ENCODE results near the gene MAPK8.

The MAPK8 gene

GRCh38 chr10:48324580-48324979, 18.1 kb downstream of the MAPK8 start:
- no peak overlapping the region for H3K27ac ChIP-seq
- TF ChIP-seq, protein P1, sequence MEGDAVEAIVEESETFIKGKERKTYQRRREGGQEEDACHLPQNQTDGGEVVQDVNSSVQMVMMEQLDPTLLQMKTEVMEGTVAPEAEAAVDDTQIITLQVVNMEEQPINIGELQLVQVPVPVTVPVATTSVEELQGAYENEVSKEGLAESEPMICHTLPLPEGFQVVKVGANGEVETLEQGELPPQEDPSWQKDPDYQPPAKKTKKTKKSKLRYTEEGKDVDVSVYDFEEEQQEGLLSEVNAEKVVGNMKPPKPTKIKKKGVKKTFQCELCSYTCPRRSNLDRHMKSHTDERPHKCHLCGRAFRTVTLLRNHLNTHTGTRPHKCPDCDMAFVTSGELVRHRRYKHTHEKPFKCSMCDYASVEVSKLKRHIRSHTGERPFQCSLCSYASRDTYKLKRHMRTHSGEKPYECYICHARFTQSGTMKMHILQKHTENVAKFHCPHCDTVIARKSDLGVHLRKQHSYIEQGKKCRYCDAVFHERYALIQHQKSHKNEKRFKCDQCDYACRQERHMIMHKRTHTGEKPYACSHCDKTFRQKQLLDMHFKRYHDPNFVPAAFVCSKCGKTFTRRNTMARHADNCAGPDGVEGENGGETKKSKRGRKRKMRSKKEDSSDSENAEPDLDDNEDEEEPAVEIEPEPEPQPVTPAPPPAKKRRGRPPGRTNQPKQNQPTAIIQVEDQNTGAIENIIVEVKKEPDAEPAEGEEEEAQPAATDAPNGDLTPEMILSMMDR (conservative IDR thresholded peaks at IDR 0.05), result no peak

DNA sequence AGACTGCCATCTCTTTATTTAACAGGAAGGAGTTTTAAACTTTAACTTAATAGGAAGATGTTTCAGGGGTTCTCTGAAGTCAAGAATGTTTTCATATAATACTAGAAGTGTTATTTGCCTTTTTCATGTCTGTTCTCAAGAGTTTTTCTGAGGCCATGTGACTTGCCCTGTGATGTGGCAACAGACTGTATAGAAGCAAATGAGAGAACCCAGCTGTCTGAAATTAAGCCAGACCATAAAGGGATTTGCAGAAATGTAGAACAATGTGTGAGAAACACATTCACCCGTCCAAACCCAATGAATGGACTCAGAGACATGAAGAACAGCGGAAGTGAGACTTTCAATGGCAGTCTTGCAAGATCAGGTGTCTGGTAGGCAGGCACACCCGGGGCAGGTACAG, 23.8 kb downstream of the MAPK8 start:
- TF ChIP-seq, protein P1 (conservative IDR thresholded peaks at IDR 0.05), result no peak
- H3K27ac ChIP-seq, result no peak overlapping the region

DNA sequence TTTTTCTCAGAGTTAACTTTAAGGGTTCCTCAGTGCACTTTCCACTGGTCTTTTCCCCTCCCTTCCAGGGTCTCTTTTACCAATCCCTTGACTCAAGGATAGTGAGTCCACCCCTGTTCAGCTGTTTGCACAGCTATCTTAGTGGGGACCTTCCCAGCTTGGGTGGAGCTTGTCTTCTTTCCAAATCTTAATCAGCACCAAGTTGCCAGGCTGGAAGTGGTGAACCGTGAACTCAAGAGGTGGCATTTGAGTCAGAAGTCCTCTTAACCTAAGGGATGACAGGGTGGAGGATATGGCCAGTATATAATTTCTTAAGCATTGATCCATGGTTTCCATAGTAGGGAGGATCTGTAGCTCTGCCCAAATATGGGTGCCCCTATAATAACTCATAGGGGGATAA, 25.0 kb downstream of the MAPK8 start:
- peak overlapping the region; percentile 72 for H3K27ac ChIP-seq
- TF ChIP-seq, protein P1 (conservative IDR thresholded peaks at IDR 0.05), result no peak

- peak overlapping the region; percentile 72 for H3K27ac ChIP-seq
- TF ChIP-seq, protein P1 (conservative IDR thresholded peaks at IDR 0.05), result peak; percentile 42
Measured at GRCh38 chr10:48332166-48332870, 25.8 kb downstream of the MAPK8 start.

- H3K27ac ChIP-seq, result peak overlapping the region; percentile 72
Measured at GRCh38 chr10:48332871-48333216, 26.4 kb downstream of the MAPK8 start.

DNA sequence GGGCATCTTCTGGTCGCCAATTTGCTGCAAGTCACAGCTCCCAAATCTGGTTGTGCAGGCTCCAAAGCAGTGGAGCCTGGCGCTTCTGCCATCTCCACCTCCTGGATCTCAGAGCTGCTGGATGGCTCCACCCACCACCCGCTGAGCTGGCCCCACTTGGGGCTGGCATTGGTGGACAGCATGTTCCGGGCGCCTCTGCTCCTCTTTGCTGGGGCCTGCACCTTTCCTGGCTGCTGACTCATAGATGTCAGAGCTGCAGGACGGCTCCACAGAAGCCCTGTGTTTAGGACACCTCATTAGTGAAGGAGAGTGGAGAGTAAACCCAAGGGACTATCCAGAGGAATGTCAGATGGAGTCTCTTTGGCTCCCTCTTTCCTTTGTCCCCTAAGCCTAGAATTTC, 27.4 kb downstream of the MAPK8 start:
- TF ChIP-seq, protein P1 (conservative IDR thresholded peaks at IDR 0.05), result no peak
- H3K27ac ChIP-seq, result peak overlapping the region; percentile 72; the same call in 1 of the 2 replicates

More at GRCh38 chr10:48332871-48333216, 26.4 kb downstream of the MAPK8 start:
- TF ChIP-seq, protein P1 (conservative IDR thresholded peaks at IDR 0.05), result no peak

DNA sequence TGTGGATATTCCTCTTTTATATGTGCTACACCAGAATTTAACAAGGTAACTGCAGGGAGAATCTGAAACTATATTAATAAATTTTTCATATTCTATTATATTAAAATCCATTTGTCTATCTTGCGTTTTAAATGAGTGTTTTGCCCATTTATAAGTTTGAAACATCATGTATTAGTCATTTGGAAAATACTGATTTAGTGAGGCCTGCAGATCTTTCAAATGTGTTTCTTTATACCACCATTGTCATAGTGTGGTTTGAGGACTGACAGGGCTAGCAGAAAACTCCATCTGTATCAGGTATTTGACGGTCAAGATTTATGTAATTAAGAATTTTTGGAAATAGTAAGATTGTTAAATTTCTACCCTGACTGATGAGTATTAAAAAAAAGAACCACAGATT, 29.3 kb downstream of the MAPK8 start:
- H3K27ac ChIP-seq, result no peak overlapping the region
- TF ChIP-seq, protein P1 (conservative IDR thresholded peaks at IDR 0.05), result no peak

Measured in VCaP (cell line).